HL-60 (cell line): ENCODE results near the gene ZDHHC16.

Experiments used
- CTCF ChIP-seq: IDR thresholded peaks from one replicate; pipeline ENCODE4 v1.5.1; 2011; ENCODE audit warnings: low read length, control low read depth, inconsistent platforms; ENCODE audit not compliant: insufficient read depth
- POLR2AphosphoS5 ChIP-seq: IDR thresholded peaks from 2 replicates; pipeline ENCODE4 v1.6.1; 2012; ENCODE audit warnings: low read depth
- REST ChIP-seq: IDR thresholded peaks from 2 replicates; pipeline ENCODE4 v1.6.1; 2012; ENCODE audit warnings: low read depth; ENCODE audit not compliant: insufficient replicate concordance
- SPI1 ChIP-seq: IDR thresholded peaks from 2 replicates; pipeline ENCODE4 v1.6.1; 2012; ENCODE audit warnings: low read depth, mild to moderate bottlenecking, borderline replicate concordance

DNA sequence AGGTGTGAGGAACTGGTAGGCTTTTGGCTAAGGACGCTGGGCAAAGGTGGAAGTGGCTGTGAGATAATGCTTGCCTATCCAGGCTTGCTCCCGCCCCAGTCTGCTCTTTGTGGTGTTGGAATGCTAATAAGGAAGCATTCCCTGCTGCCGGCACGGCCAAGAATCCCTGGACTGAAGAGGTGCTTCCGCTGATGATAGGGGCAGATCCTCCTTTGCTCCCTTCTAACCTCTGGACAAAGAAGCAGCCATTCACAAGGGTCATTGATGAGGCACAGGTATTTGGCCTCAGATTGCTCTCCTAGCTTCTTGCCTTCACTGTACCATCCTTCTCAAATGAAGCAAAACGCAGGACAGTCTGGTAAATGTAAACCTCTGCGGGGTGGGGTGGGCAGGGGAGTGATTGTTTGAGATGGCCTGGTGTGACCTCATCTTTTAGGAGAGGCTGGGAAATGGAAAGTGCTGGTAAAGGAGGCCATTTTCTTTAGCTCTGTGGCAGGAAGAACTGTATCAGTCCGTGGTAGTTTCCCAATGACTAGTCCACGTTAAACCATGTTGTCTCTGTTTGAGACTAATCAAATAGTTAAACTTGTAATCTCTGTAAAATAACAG lies 18.3 kb upstream of the ZDHHC16 start:
- TF ChIP-seq CTCF (no peak), POLR2AphosphoS5 (no peak), REST (no peak), SPI1 (peak; percentile 47; the same call in 1 of the 2 replicates)
